MM.1S (cell line): ENCODE results near the gene NME7.

ENCODE experiments used
- DNase-seq: peaks from one replicate; pipeline ENCODE4 v3.0.0-alpha.2; 2015
- H2AFZ ChIP-seq: fragments of 300-600 bp; sonication (generic); 2 replicates; pipeline ENCODE4 v1.6.0; 2016; ENCODE audit warnings: antibody characterized with exemption, low read length
- H3F3A ChIP-seq: fragments of 300-600 bp; sonication (generic); 2 replicates; pipeline ENCODE4 v1.6.1; 2016; ENCODE audit warnings: mild to moderate bottlenecking, antibody characterized with exemption, low read length, moderate library complexity, mixed read lengths; ENCODE audit not compliant: insufficient read depth
- H3K27ac ChIP-seq: fragments of 300-600 bp; sonication (generic); 2 replicates; pipeline ENCODE4 v1.5.1; 2016; ENCODE audit warnings: mild to moderate bottlenecking, low read length
- H3K27me3 ChIP-seq: fragments of 300-600 bp; sonication (generic); replicated peaks from 2 replicates; pipeline ENCODE4 v1.6.0; 2016; ENCODE audit warnings: low read length; ENCODE audit not compliant: insufficient read depth
- H3K36me3 ChIP-seq: fragments of 300-600 bp; sonication (generic); replicated peaks from 2 replicates; pipeline ENCODE4 v1.6.1; 2016; ENCODE audit warnings: mild to moderate bottlenecking, low read length, mixed read lengths; ENCODE audit not compliant: insufficient read depth
- H3K4me1 ChIP-seq: fragments of 300-600 bp; sonication (generic); 2 replicates; pipeline ENCODE4 v1.6.1; 2016; ENCODE audit warnings: low read length, mixed read lengths
- H3K4me2 ChIP-seq: fragments of 300-600 bp; sonication (generic); 2 replicates; pipeline ENCODE4 v1.6.0; 2016; ENCODE audit warnings: low read depth, low read length
- H3K4me3 ChIP-seq: fragments of 300-600 bp; sonication (generic); 2 replicates; pipeline ENCODE4 v1.5.1; 2016; ENCODE audit warnings: low read length, mixed read lengths
- H3K79me2 ChIP-seq: fragments of 300-600 bp; sonication (generic); 2 replicates; pipeline ENCODE4 v1.6.1; 2016; ENCODE audit warnings: mixed run types, low read length, mixed read lengths
- H3K9ac ChIP-seq: fragments of 300-600 bp; sonication (generic); 2 replicates; pipeline ENCODE4 v1.6.1; 2016; ENCODE audit warnings: low read length, mixed read lengths
- H3K9me2 ChIP-seq: fragments of 300-600 bp; sonication (generic); replicated peaks from 2 replicates; pipeline ENCODE4 v1.6.1; 2016; ENCODE audit warnings: mild to moderate bottlenecking, low read length, mixed read lengths; ENCODE audit not compliant: insufficient read depth
- H3K9me3 ChIP-seq: fragments of 300-600 bp; sonication (generic); replicated peaks from 2 replicates; pipeline ENCODE4 v1.6.1; 2016; ENCODE audit warnings: mild to moderate bottlenecking, low read length, mixed read lengths; ENCODE audit not compliant: insufficient read depth
- H4K20me1 ChIP-seq: fragments of 300-600 bp; sonication (generic); 2 replicates; pipeline ENCODE4 v1.6.1; 2016; ENCODE audit warnings: mild to moderate bottlenecking, low read length, moderate library complexity, mixed read lengths; ENCODE audit not compliant: insufficient read depth
- EZH2 ChIP-seq: fragments of 300-600 bp; sonication (generic); optimal IDR thresholded peaks from 2 replicates; pipeline ENCODE3; 2017; ENCODE audit warnings: low read depth, mild to moderate bottlenecking, antibody characterized with exemption, low read length, mixed read lengths
- EZH2phosphoT487 ChIP-seq: fragments of 300-600 bp; sonication (generic); IDR thresholded peaks from 2 replicates; pipeline ENCODE4 v1.6.1; 2018; ENCODE audit warnings: antibody characterized with exemption, low read length
- TF ChIP-seq, protein P1 (sequence below): fragments of 300-600 bp; sonication (generic); IDR thresholded peaks from 2 replicates; pipeline ENCODE4 v1.5.1; 2016; ENCODE audit warnings: antibody characterized with exemption, low read length, mixed read lengths

The NME7 gene

GRCh38 chr1:169132512-169133227 lies 234.9 kb downstream of the NME7 start:
- Histone ChIP-seq H3K4me1 (no peaks in the 10 kb centered on the region), H3K27me3 (no peaks in the 10 kb centered on the region), H3F3A (no peaks in the 10 kb centered on the region), H3K4me2 (no peak overlapping the region), H3K79me2 (no peaks in the 10 kb centered on the region), H3K36me3 (no peaks in the 10 kb centered on the region), H3K27ac (no peak overlapping the region), H2AFZ (no peak overlapping the region), H4K20me1 (no peaks in the 10 kb centered on the region), H3K4me3 (no peak overlapping the region), H3K9me2 (no peaks in the 10 kb centered on the region), H3K9ac (no peak overlapping the region), H3K9me3 (no peaks in the 10 kb centered on the region)
- DNase-seq, result no peak
- TF ChIP-seq, protein P1, sequence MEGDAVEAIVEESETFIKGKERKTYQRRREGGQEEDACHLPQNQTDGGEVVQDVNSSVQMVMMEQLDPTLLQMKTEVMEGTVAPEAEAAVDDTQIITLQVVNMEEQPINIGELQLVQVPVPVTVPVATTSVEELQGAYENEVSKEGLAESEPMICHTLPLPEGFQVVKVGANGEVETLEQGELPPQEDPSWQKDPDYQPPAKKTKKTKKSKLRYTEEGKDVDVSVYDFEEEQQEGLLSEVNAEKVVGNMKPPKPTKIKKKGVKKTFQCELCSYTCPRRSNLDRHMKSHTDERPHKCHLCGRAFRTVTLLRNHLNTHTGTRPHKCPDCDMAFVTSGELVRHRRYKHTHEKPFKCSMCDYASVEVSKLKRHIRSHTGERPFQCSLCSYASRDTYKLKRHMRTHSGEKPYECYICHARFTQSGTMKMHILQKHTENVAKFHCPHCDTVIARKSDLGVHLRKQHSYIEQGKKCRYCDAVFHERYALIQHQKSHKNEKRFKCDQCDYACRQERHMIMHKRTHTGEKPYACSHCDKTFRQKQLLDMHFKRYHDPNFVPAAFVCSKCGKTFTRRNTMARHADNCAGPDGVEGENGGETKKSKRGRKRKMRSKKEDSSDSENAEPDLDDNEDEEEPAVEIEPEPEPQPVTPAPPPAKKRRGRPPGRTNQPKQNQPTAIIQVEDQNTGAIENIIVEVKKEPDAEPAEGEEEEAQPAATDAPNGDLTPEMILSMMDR, result no peak
- TF ChIP-seq EZH2phosphoT487 (no peak), EZH2 (no peak)

DNA sequence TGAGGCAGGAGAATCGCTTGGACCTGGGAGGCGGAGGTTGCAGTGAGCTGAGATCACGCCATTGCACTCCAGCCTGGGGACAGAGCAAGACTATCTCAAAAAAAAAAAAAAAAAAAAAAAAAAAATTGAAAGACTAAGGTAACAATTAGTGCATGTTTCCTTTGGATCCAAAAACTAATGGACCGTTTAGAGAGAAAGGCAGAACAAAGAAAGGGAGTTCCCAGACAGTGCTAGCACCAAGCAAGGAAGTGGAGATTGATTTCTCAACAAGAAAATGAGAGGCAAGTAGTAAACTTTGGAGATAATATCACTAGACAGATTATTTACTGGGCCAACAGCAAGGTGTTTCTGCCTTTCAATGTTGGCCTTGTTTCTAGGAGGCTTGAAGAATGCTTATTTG lies 236.9 kb downstream of the NME7 start:
- H2AFZ ChIP-seq, result no peak overlapping the region
- no peaks in the 10 kb centered on the region for H4K20me1 ChIP-seq
- no peaks in the 10 kb centered on the region for H3K36me3 ChIP-seq
- no peaks in the 10 kb centered on the region for H3F3A ChIP-seq
- no peak overlapping the region for H3K9ac ChIP-seq
- H3K9me2 ChIP-seq, result no peaks in the 10 kb centered on the region
- H3K79me2 ChIP-seq, result no peaks in the 10 kb centered on the region
- no peak overlapping the region for H3K4me3 ChIP-seq
- no peak for DNase-seq
- no peaks in the 10 kb centered on the region for H3K27me3 ChIP-seq
- H3K27ac ChIP-seq, result no peak overlapping the region
- no peaks in the 10 kb centered on the region for H3K4me1 ChIP-seq
- no peak for TF ChIP-seq EZH2phosphoT487
- TF ChIP-seq EZH2, result no peak
- TF ChIP-seq, protein P1, result no peak
- H3K9me3 ChIP-seq, result no peaks in the 10 kb centered on the region
- H3K4me2 ChIP-seq, result no peak overlapping the region

DNA sequence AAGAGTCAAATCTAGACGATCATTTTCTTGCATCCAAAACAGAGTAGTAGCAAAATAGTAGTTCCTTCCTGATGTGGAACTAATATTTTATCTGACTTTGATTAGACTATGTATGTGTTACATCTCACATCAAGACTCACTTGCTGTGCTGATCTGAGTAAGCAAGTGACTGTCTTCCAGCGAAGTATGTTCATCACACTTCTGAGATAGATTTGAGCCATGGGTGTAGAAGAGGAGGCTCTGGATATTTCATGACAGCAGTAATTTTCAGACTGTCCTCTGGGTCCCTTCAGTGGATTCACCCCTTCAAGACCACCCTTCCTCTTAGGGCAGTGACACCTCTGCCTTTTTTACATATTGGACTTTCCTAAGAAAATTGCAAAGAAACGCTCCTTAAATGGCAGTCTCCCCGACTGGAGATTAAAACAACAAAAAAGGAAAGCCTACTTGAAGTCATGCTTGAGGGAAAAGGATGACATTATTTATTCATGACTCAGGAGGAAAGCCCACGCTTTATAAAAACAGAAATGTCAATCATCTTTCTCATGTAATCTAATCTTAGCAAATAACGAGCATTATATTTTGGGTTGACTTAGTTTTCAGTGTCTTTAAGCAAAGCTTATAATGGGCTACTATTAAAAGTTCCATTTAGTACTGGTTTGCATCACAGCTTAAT lies 238.3 kb downstream of the NME7 start:
- Histone ChIP-seq H3K27ac (no peak overlapping the region), H3K4me2 (no peak overlapping the region), H2AFZ (no peak overlapping the region), H4K20me1 (no peaks in the 10 kb centered on the region), H3K4me3 (no peak overlapping the region), H3K36me3 (no peaks in the 10 kb centered on the region), H3K9me3 (no peaks in the 10 kb centered on the region), H3K4me1 (no peaks in the 10 kb centered on the region), H3K9ac (no peak overlapping the region), H3K79me2 (no peaks in the 10 kb centered on the region), H3K9me2 (no peaks in the 10 kb centered on the region), H3F3A (no peaks in the 10 kb centered on the region), H3K27me3 (no peaks in the 10 kb centered on the region)
- TF ChIP-seq EZH2phosphoT487, result no peak
- DNase-seq, result no peak

- Histone ChIP-seq H3K4me1 (no peaks in the 10 kb centered on the region), H3K9me2 (no peaks in the 10 kb centered on the region), H3K9ac (no peak overlapping the region), H3F3A (no peaks in the 10 kb centered on the region), H3K79me2 (no peaks in the 10 kb centered on the region), H3K4me3 (no peak overlapping the region), H3K27ac (no peak overlapping the region), H4K20me1 (no peaks in the 10 kb centered on the region), H3K9me3 (no peaks in the 10 kb centered on the region), H3K36me3 (no peaks in the 10 kb centered on the region), H3K4me2 (no peak overlapping the region), H3K27me3 (no peaks in the 10 kb centered on the region), H2AFZ (no peak overlapping the region)
- DNase-seq, result no peak
- TF ChIP-seq, protein P1, result no peak
- TF ChIP-seq EZH2 (no peak), EZH2phosphoT487 (no peak)
Observed at GRCh38 chr1:169128562-169128961, 239.0 kb downstream of the NME7 start.
